Epithelial cell of proximal tubule (primary cell): ENCODE results near the gene LGALS14. TPM values are rescaled to one million over a fixed set of nuclear protein-coding genes. Genes with fewer than 3 reads are reported as not detected.
"Not testable (repeated sequence)": the region's sequence is repeated elsewhere in the genome, so short reads cannot be mapped to it uniquely, and the experiment has no call there.

Experiments
- DNase-seq: peaks from one replicate; pipeline ENCODE4 v3.0.0-alpha.2; 2011; ENCODE audit warnings: low read depth
- H3K4me3 ChIP-seq: 2 replicates; pipeline ENCODE4 v1.5.1; 2011; ENCODE audit warnings: low read depth, mild to moderate bottlenecking, low read length
- total RNA-seq: library from RNA; depleted of rRNA; stranded (reverse); fragments of >200 nt; gene quantifications from 2 replicates; pipeline ENCODE4 v1.2.3, GENCODE V29; 2015
- TF ChIP-seq, protein P1 (sequence below): conservative IDR thresholded peaks from 2 replicates; pipeline ENCODE4 v1.5.1; 2012; ENCODE audit warnings: low read depth, mild to moderate bottlenecking, low read length

The LGALS14 gene, protein sequence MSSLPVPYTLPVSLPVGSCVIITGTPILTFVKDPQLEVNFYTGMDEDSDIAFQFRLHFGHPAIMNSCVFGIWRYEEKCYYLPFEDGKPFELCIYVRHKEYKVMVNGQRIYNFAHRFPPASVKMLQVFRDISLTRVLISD
- total RNA-seq, result not detected in 2 replicates

DNA sequence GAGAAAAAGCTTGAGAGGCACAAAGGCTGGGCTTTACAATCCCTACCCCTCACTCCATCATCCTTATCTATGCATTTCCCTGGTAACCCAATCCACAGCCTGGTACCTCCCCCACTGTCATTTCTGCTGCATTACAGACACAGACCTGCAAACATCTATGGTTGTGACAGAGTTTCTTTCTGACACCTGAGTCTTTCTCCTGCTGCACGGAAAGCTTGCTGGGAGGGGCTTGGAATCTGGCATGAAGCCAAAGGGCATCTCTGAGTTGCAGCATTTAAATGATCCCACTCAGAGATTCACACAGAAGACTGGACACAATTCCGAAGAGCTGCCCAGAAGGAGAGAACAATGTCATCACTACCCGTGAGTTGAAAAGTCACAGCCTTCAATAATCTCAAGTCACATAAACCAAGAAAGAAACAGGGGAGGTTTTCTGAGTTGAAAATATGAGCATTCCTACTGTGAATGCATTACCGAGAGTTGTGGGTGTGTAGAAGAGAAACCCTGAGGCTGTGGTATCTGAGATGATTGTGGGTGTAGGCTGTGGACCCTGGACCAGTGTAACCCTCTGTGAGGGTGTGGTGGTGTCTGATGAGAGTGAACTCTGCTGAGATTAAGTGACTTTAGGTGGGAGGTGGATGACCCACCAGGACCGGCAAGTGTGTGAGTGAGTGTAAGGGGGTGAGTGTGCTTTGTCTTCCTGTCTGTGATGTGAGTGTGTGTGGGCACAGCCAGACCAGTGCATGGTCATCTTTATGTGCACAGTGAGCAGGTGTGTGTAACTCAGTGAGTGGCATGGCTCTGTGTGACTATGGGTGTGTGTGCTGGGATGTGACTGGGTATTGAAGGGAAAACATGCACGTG, at the start of gene LGALS14:
TSS of gene LGALS14 (plus strand) at position 301 of the 864 bp plus-strand sequence. CDS start at position 349, 48 bp downstream.
- TF ChIP-seq, protein P1, sequence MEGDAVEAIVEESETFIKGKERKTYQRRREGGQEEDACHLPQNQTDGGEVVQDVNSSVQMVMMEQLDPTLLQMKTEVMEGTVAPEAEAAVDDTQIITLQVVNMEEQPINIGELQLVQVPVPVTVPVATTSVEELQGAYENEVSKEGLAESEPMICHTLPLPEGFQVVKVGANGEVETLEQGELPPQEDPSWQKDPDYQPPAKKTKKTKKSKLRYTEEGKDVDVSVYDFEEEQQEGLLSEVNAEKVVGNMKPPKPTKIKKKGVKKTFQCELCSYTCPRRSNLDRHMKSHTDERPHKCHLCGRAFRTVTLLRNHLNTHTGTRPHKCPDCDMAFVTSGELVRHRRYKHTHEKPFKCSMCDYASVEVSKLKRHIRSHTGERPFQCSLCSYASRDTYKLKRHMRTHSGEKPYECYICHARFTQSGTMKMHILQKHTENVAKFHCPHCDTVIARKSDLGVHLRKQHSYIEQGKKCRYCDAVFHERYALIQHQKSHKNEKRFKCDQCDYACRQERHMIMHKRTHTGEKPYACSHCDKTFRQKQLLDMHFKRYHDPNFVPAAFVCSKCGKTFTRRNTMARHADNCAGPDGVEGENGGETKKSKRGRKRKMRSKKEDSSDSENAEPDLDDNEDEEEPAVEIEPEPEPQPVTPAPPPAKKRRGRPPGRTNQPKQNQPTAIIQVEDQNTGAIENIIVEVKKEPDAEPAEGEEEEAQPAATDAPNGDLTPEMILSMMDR, result no peak
- DNase-seq, result no peak
- H3K4me3 ChIP-seq, result no peak within 1 kb of the TSS

DNA sequence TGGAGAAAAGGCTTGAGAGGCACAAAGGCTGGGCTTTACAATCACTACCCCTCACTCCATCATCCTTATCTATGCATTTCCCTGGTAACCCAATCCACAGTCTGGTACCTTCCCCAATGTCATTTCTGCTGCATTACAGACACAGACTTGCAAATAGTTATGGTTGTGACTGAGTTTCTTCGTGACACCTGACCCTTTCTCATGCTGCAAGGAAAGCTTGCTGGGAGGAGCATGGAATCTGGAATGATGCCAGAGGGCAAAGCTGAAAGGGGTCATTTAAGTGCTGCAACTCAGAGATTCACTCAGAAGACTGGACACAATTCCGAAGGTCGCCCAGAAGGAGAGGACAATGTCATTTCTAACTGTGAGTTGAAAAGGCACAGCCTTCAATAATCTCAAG, 48.7 kb upstream of the LGALS14 start, which contains the start of gene LGALS16:
TSS of gene LGALS16 (plus strand) at position 301 of the 400 bp plus-strand sequence. CDS start at position 350, 49 bp downstream.
- DNase-seq, result no peak
- TF ChIP-seq, protein P1, result no peak
- H3K4me3 ChIP-seq, result no peak within 1 kb of the TSS

DNA sequence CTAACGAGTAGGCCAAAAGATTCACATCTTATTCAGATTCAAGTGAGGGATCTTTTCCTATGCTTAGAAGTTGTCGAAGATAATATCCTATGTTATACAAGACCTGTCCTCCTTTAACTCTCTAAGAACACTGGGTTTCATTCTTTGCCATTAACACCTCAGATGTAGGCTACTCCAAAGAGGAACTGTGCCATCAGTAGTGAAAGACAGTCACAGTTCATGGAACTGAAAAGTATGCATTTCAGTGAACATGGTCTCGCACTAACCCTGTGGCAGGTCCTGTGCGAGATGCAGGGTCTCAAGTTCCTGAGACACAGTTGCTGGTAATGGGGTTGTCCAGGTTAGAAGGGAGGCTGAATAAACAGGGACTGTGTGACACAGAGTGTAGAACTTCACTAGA, 44.5 kb upstream of the LGALS14 start:
- H3K4me3 ChIP-seq, result no peak overlapping the region
- TF ChIP-seq, protein P1, result no peak
- DNase-seq, result no peak

DNA sequence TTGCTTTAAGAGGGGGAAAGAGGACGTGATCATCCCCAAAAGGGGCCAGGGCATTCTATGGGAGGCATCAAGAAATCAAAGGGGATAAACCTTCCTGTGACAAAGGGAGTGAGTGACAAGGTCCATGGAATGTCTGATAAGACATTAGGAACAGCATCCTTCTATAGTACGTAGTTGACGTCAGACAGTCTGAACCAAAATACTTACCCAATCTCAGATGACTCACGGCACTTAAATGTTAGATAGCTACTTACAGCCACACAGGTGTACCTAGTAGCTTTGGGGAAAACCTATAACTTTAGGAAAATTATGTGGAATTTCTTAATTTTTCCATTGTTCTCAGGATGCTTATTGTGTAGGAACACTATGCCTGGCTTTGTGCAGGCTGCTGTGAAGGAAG, 43.6 kb upstream of the LGALS14 start:
- H3K4me3 ChIP-seq, result no peak overlapping the region
- DNase-seq, result no peak
- TF ChIP-seq, protein P1, result no peak

DNA sequence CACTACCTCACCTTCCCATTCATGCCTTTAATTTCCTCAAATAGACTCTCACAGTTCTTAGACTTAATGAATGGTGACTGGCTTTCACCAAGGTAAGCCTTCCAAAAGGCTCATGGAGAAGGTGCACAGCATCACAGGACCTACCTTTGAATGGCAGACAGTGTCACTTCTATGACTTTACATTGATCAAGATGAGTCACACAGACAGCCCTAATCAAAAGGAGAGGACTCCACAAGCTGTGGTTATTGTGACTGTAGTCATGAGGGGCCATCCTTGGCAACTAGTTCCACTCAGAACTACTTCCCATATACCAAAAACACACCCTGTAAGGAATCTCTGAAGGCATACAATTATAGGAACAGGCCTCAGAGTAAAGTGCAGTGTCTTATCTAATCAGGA, 42.7 kb upstream of the LGALS14 start:
- no peak for DNase-seq
- TF ChIP-seq, protein P1, result no peak

DNA sequence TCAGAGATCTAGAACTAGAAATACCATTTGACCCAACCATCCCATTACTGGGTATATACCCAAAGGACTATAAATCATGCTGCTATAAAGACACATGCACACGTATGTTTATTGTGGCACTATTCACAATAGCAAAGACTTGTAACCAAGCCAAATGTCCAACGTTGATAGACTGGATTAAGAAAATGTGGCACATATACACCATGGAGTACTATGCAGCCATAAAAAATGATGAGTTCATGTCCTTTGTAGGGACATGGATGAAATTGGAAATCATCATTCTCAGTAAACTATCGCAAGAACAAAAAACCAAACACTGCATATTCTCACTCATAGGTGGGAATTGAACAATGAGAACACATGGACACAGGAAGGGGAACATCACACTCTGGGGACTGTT, 34.4 kb upstream of the LGALS14 start:
- DNase-seq, H3K4me3 ChIP-seq: not testable (repeated sequence)

More for the DNA sequence above, 42.7 kb upstream of the LGALS14 start:
- no peak overlapping the region for H3K4me3 ChIP-seq

DNA sequence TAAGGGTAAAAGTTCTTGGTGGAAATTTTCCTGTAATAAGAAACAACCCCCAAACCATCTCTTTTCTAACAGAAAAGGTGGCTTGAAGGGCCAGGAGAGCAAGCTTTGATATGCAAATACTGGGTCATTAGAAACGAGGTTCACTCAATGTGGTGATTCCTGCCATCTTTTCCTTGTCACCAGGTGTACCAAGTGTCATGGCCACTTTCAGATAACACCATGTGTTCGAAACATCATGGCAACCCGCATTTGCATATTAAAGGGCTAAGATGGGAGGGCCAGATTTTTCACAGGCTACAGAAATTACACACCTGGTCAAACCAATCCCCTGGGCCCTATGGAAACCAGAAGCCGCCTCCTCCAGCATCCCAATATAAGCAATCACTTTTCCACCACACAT, 33.3 kb upstream of the LGALS14 start:
- no peak overlapping the region for H3K4me3 ChIP-seq
- no peak for DNase-seq
- TF ChIP-seq, protein P1, result no peak
